Neutrophil (primary cell): Measurements from ENCODE around the gene PTGES3L.
"Not testable (repeated sequence)": the region's sequence is repeated elsewhere in the genome, so short reads cannot be mapped to it uniquely, and the experiment has no call there.

ENCODE experiments used
- H3K27ac ChIP-seq: fragments of 200-600 bp; sonication (generic); 2 replicates; pipeline ENCODE4 v1.5.1; 2016; ENCODE audit warnings: mild to moderate bottlenecking, moderate library complexity
- H3K27me3 ChIP-seq: fragments of 200-600 bp; sonication (generic); 2 replicates; pipeline ENCODE4 v1.6.0; 2016; ENCODE audit warnings: mild to moderate bottlenecking
- H3K36me3 ChIP-seq: fragments of 200-600 bp; sonication (generic); 2 replicates; pipeline ENCODE4 v1.5.1; 2017
- H3K4me1 ChIP-seq, 2 experiments: fragments of 200-600 bp in 1 of 2; sonication (generic) in 1 of 2; 1 replicate in 1 of 2; 2 replicates in 1 of 2; pipeline versions ENCODE4 v1.5.1 to v1.6.1; 2013 to 2016; ENCODE audit warnings: low read depth in 1 of 2, low read length in 1 of 2, mild to moderate bottlenecking in 1 of 2, moderate library complexity in 1 of 2; ENCODE audit not compliant: control insufficient read depth in 1 of 2, insufficient read depth in 1 of 2
- H3K4me3 ChIP-seq, 2 experiments: fragments of 200-600 bp in 1 of 2; sonication (generic) in 1 of 2; 1 replicate in 1 of 2; 2 replicates in 1 of 2; pipeline ENCODE4 v1.5.1; 2013 to 2016; ENCODE audit warnings: low read depth in 1 of 2, low read length in 1 of 2, mild to moderate bottlenecking in 1 of 2, moderate library complexity in 1 of 2
- H3K9me3 ChIP-seq: fragments of 200-600 bp; sonication (generic); 2 replicates; pipeline ENCODE4 v1.5.1; 2016
- TF ChIP-seq, protein P1 (sequence below): fragments of 200-600 bp; sonication (generic); IDR thresholded peaks from 2 replicates; pipeline ENCODE4 v1.5.1; 2016; ENCODE audit warnings: antibody characterized with exemption

PTGES3L gene

DNA sequence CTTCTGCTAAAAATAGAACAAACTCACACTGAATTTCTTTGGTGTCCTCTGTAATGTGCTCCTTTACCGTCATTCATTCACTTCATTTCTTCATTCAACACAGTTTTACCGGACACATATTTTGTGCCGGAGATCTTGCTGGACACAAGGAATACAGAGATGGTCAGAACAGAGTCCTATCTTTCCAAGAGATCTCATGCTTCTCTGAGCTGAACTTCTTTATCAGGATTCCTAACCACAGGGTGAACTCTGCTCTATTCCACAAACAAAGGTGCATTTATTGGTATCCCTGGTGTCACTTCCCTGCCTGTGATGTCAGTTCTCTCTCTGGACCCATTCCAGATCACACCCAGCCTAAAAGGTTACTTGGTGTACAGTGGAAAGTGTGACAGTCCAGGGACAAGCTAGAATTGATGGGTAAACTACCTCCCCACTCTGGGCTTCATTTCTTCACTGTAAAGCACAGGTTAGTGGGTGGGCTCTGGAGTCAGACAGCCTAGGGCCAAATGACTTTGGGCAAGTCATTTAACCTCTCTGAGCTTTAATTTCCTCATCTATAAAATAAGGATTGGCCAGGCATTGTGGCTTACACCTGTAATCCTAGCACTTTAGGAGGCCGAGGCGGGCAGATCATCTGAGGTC is 30.9 kb upstream of the PTGES3L start:
- TF ChIP-seq, protein P1, sequence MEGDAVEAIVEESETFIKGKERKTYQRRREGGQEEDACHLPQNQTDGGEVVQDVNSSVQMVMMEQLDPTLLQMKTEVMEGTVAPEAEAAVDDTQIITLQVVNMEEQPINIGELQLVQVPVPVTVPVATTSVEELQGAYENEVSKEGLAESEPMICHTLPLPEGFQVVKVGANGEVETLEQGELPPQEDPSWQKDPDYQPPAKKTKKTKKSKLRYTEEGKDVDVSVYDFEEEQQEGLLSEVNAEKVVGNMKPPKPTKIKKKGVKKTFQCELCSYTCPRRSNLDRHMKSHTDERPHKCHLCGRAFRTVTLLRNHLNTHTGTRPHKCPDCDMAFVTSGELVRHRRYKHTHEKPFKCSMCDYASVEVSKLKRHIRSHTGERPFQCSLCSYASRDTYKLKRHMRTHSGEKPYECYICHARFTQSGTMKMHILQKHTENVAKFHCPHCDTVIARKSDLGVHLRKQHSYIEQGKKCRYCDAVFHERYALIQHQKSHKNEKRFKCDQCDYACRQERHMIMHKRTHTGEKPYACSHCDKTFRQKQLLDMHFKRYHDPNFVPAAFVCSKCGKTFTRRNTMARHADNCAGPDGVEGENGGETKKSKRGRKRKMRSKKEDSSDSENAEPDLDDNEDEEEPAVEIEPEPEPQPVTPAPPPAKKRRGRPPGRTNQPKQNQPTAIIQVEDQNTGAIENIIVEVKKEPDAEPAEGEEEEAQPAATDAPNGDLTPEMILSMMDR: no peak

DNA sequence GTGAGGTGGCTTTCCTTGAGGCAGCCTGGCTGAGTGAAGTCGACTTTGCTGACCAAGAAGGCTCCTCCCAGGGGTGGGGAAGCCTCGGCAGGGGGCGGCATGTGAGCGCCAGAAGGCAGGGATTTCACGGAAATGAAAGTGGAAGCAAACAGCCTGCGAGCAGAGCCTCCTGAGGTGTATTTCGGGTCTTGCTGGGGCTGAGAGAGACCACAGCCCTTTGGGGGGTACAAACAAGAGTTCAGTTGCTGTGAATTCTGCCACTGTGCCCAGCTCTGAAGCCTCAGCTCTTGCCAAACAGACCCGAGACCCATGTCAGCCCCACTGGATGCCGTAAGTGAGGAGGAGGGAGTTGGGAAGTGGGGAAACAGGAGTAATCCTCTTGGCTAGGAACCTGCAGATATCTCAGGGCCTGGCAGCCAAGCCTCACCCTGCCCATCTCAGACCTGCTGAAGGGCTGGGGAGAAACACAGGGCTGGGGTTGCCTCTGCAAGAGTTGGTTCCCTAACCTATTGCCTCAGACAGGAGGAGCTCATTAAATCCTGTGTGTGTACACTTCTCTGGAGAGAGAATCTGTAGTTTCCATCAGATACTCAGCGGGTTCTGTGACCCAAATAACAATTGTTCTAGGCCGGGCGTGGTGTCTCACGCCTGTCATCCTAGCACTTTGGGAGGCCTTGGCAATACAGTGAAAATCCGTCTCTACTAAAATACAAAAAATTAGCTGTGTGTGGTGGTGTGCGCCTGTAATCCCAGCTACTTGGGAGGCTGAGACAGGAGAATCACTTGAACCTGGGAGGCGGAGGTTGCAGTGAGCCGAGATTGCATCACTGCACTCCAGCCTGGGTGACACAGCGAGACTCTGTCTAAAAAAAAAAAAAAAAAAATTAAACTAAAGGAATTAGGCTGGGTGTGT is 27.0 kb upstream of the PTGES3L start, which contains the start of gene IFI35:
TSS of gene IFI35 (plus strand) at position 146 of the 913 bp plus-strand sequence. CDS start at position 310, 164 bp downstream.
- TF ChIP-seq, protein P1: peak; percentile 48
- Histone ChIP-seq H3K4me3 (peak within 1 kb of the TSS; percentile 81 to 95), H3K36me3 (peaks cover 10% of the 10 kb centered on the region), H3K9me3 (no peaks in the 10 kb centered on the region), H3K27me3 (no peaks in the 10 kb centered on the region), H3K27ac (peak within 1 kb of the TSS; percentile 95), H3K4me1 (peaks cover 33 to 35% of the 10 kb centered on the region in 2 experiments)

More for the DNA sequence above, 30.9 kb upstream of the PTGES3L start:
- peaks cover 43% of the 10 kb centered on the region for H3K36me3 ChIP-seq
- H3K27me3 ChIP-seq: no peaks in the 10 kb centered on the region
- H3K27ac ChIP-seq: no peak overlapping the region
- peaks cover 28 to 32% of the 10 kb centered on the region in 2 experiments for H3K4me1 ChIP-seq
- no peak overlapping the region for H3K4me3 ChIP-seq
- no peaks in the 10 kb centered on the region for H3K9me3 ChIP-seq

DNA sequence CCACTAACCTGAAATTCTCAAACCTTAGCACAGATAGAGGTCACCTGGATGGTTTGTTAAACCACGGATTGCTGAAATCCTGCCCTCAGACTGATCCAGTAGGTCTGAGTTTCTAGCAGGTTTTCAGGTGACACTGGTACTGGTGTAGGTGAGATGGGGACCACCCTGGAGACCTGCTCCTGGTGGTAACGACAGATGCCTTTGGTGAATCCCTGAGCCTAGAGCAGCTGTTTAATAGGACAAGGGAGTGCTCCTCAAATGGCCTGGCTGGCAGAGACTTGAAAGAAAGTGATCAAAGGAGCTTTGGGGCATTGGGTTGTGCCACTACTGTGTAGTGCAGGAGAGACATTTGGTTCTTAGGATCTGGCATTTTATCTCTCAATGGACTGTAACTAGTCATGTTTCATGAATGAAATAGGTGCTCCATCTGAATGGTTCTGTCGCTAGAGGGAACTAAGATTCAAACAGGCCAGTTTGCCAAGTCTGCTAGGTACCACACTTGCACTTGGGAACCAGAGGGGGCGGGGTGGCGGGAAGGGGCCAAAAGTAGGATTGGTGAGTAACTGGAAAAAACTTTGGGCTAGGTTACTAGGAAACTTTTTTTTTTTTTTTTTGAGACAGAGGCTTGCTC is 23.8 kb upstream of the PTGES3L start:
- H3K36me3 ChIP-seq: peaks cover 6% of the 10 kb centered on the region
- H3K27ac ChIP-seq: peak overlapping the region; percentile 57
- TF ChIP-seq, protein P1: no peak
- no peaks in the 10 kb centered on the region for H3K27me3 ChIP-seq
- H3K4me1 ChIP-seq: peaks cover 64% of the 10 kb centered on the region in 2 experiments
- no peaks in the 10 kb centered on the region for H3K9me3 ChIP-seq
- H3K4me3 ChIP-seq: no peak overlapping the region

DNA sequence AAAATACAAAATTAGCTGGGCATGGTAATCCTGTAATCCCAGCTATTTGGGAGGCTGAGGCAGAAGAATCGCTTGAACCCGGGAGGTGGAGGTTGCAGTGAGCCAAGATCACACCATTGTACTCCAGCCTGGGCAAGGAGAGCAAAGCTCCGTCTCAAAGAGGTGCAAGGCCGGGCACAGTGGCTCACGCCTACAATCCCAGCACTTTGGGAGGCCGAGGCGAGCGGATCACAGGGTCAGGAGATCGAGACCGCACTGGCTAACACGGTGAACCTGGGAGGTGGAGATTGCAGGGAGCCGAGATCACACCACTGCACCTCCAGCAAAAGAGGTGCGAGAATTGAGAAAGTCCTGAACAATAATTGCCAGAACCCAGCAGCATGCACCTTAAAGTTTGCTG is 21.0 kb upstream of the PTGES3L start:
- H3K27me3 ChIP-seq, H3K4me3 ChIP-seq, H3K9me3 ChIP-seq, H3K36me3 ChIP-seq: not testable (repeated sequence)
- Histone ChIP-seq H3K4me1 (peaks cover 60 to 66% of the 10 kb centered on the region in 2 experiments), H3K27ac (peak overlapping the region; percentile 74)

DNA sequence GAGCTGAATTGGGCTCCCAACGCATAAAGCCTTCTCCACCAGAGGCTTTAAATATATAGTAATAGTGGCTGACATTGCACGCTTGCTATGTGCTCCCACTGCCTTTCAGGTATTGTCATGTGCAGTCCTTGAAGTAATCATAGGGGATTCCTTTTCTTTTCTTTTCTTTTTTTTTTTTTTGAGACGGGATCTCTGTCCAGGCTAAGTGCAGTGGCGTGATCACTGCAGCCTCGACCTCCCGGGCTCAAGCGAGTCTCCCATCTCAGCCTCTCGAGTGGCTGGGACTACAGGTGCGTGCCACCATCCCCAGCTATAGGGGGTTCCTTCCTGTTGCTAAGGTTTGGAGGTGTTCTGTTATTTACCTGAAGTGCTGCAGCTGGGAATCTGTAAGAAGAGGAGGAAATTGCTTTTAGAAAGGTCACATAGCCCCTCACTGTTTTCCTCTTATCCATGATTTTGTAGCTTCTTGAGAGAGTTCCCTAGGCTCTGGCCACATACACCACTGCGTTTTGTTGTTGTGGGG is 19.2 kb upstream of the PTGES3L start:
- TF ChIP-seq, protein P1: no peak

More for the DNA sequence above, 19.2 kb upstream of the PTGES3L start:
- no peaks in the 10 kb centered on the region for H3K27me3 ChIP-seq
- peak overlapping the region; percentile 84 to 90 for H3K4me3 ChIP-seq
- H3K27ac ChIP-seq: peak overlapping the region; percentile 88
- peaks cover 12% of the 10 kb centered on the region for H3K36me3 ChIP-seq
- H3K9me3 ChIP-seq: no peaks in the 10 kb centered on the region
- H3K4me1 ChIP-seq: peaks cover 60 to 66% of the 10 kb centered on the region in 2 experiments
